ENCODE measurements around the gene ERAL1. TPM values are rescaled to one million over a fixed set of nuclear protein-coding genes. Genes with fewer than 3 reads are reported as not detected.
"Not testable (repeated sequence)": the region's sequence is repeated elsewhere in the genome, so short reads cannot be mapped to it uniquely, and the experiment has no call there.

The ERAL1 gene
- total and polyA plus RNA-seq, 11 donors = 28.0 to 78.2 (median 41.1) TPM

DNA sequence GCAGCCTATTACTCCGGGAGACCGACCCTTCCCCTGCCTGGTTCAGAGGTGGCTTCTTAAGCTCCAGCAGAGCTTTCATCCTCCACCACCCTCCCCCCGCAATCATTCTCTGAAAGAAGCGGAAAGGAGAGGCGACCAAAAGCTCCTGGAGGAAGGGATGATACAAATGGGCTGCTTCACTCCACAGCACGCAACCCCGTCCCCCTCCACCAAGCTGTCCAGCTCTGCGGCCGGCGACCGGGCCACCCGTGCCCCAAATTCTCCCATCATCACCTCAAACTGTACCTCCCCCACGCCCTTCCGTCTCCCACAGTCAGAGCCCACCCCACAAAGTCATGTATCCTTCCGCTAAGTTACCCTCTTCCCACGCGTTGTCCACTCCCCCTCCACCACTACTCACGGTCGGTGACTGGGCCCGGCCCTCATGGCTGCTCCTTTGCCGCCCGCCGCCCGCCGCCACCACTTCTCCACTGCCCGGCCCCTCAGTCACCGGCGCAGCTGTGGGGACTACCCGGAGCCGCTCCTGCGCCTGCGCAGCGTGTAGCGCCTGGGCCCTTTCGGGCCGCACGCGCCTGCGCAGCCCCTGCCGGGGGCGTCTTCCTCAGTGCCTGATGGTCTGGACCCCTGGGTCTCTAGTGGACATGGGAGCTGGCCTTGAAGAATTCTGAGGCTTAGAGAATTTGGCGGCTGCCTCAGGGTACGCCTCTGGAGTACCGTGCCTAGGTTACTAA, 12.4 kb upstream of the ERAL1 start, which contains the start of gene FAM222B:
Gene FAM222B, minus strand, starts transcription at position 509 of the 731 bp plus-strand sequence. CDS start 76,123 bp downstream, outside the sequence.
- no peaks in the 10 kb centered on the region for H3K36me3 ChIP-seq
- H3K4me1 ChIP-seq = peaks cover 0 to 33% (median 8%) of the 10 kb centered on the region in 12 donors
- intact Hi-C loops (cut with DNase I) = loop anchor here in 6 of 10 donors (5.0 to 10.0 kb wide), 5 partner anchors 52 to 80 kb away; partner anchors contain the start of gene FLOT2 (in 2 of the 6)
- ATAC-seq (peak; percentile 93 to 100 (median 100)), DNase-seq (peak; percentile 84 to 94 (median 90))
- TF ChIP-seq, protein P1, sequence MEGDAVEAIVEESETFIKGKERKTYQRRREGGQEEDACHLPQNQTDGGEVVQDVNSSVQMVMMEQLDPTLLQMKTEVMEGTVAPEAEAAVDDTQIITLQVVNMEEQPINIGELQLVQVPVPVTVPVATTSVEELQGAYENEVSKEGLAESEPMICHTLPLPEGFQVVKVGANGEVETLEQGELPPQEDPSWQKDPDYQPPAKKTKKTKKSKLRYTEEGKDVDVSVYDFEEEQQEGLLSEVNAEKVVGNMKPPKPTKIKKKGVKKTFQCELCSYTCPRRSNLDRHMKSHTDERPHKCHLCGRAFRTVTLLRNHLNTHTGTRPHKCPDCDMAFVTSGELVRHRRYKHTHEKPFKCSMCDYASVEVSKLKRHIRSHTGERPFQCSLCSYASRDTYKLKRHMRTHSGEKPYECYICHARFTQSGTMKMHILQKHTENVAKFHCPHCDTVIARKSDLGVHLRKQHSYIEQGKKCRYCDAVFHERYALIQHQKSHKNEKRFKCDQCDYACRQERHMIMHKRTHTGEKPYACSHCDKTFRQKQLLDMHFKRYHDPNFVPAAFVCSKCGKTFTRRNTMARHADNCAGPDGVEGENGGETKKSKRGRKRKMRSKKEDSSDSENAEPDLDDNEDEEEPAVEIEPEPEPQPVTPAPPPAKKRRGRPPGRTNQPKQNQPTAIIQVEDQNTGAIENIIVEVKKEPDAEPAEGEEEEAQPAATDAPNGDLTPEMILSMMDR (IDR thresholded peaks at IDR 0.05) = peak in 2 of 12 donors; percentile 14 to 22
- peak in 1 of 2 donors; percentile 71 for TF ChIP-seq POLR2A (IDR thresholded peaks at IDR 0.05)
- no peaks in the 10 kb centered on the region for H3K9me3 ChIP-seq
- H3K4me3 ChIP-seq = peak within 1 kb of the TSS; percentile 53 to 94 (median 82)
- H3K27ac ChIP-seq = peak within 1 kb of the TSS; percentile 54 to 89 (median 78)
- no peaks in the 10 kb centered on the region for H3K27me3 ChIP-seq
- 0 to 1% (median 0%) methylated on average over 41 to 44 of the region's 44 CpGs for WGBS, 4 donors

DNA sequence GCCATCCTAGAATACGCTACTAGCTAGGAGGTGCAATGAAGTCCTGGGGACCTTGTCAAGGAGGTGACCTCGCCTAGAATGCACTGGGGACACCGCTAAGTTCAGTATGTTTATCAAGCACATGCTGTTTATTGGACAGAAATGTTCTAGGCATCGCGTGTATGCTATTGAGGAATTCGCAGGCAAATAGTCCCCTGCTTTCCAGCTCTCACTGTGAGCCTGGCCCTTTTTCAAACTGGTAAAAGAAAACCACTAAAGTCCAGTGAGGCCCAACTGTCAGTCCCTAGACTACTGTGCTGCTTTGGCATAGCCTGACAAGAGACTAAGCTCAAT, 11.0 kb upstream of the ERAL1 start:
- DNase-seq = no peak
- Histone ChIP-seq H3K4me3 (no peak overlapping the region), H3K27me3 (no peaks in the 10 kb centered on the region), H3K36me3 (no peaks in the 10 kb centered on the region), H3K4me1 (peaks cover 0 to 33% (median 8%) of the 10 kb centered on the region in 12 donors), H3K9me3 (no peaks in the 10 kb centered on the region), H3K27ac (no peak overlapping the region)
- 91 to 93% (median 91%) methylated on average over 6 of the region's 6 CpGs for whole genome bisulfite sequencing, 4 donors
- ATAC-seq = no peak
- intact Hi-C loops (cut with DNase I) = loop anchor here in 6 of 10 donors (5.0 to 10.0 kb wide), 5 partner anchors 51 to 81 kb away; partner anchors contain the start of gene FLOT2 (in 2 of the 6)
- no peak for TF ChIP-seq POLR2A (IDR thresholded peaks at IDR 0.05)
- TF ChIP-seq, protein P1 (IDR thresholded peaks at IDR 0.05) = no peak

DNA sequence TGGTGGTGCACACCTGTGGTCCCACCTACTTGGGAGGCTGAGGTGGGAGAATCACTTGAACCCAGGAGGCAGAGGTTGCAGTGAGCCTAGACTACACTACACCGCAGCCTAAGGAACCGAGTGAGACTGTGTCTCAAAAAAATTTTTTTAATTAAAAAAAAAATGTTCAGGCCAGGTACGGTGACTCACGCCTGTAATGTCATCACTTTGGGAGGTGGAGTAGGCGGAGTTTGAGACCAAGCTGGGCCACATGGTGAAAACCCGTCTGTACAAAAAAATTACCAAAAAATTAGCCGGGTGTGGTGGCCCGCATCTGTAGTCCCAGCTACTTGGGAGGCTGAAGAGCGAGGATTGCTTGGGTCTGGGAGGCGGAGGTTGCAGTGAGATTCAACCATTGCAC, 8.6 kb upstream of the ERAL1 start:
- intact Hi-C loops (cut with DNase I) = loop anchor here in 3 of 10 donors (10.0 kb wide), 2 partner anchors 49 to 81 kb away; partner anchors contain the start of gene FLOT2 (in 2 of the 3)
- ATAC-seq (no peak), DNase-seq (no peak)
- Histone ChIP-seq H3K9me3 (no peaks in the 10 kb centered on the region), H3K27me3 (no peaks in the 10 kb centered on the region), H3K36me3 (no peaks in the 10 kb centered on the region), H3K4me1 (peaks cover 0 to 14% (median 6%) of the 10 kb centered on the region in 12 donors), H3K4me3 (no peak overlapping the region), H3K27ac (no peak overlapping the region)
- TF ChIP-seq POLR2A (IDR thresholded peaks at IDR 0.05) = no peak
- TF ChIP-seq, protein P1 (IDR thresholded peaks at IDR 0.05) = no peak
- 89 to 94% (median 93%) methylated on average over 10 of the region's 10 CpGs for WGBS, 4 donors

DNA sequence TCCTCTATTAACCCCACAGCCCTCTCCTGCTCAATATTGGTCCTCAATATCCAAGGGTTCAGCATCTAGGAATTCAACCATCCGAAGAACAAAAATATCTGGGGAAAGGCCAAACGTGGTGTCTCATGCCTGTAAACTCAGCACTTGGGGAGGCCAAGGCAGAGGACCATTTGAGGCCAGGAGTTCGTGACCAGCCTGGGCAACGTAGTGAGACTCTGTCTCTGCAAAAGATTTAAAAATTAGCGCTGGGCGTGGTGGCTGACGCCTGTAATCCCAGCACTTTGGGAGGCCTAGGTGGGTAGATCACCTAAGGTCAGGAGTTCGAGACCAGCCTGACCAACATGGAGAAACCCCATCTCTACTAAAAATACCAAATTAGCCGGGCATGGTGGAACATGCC, 8.1 kb upstream of the ERAL1 start:
- ATAC-seq, H3K36me3 ChIP-seq, H3K9me3 ChIP-seq, DNase-seq, H3K4me3 ChIP-seq, H3K27me3 ChIP-seq, H3K4me1 ChIP-seq, H3K27ac ChIP-seq: not testable (repeated sequence)
- WGBS, 4 donors = 87 to 94% (median 91%) methylated on average over 9 of the region's 9 CpGs
- intact Hi-C loops (cut with DNase I) = loop anchor here in 3 of 10 donors (10.0 kb wide), 2 partner anchors 48 to 82 kb away; partner anchors contain the start of gene FLOT2 (in 2 of the 3)

Measured in heart left ventricle (tissue), 16 donors.